ENCODE data around the gene NEUROG1. TPM values are rescaled to one million over a fixed set of nuclear protein-coding genes. Genes with fewer than 3 reads are reported as not detected.

NEUROG1 gene
- total and polyA plus RNA-seq, 2 experiments from 2014 or later = 0.16 TPM; not detected in 1

- H3K27me3 Mint-ChIP-seq (ENCODE audit: insufficient read depth, low read depth, poor library complexity) = peaks cover 18% of the 10 kb centered on the region
- DNase-seq (ENCODE audit: low spot score) (no peak), ATAC-seq (no peak)
- peak overlapping the region; percentile 30 for H3K4me2 ChIP-seq
- H3K4me3 Mint-ChIP-seq = peak overlapping the region; percentile 8; the same call in 1 of the 3 replicates
- H2AFZ ChIP-seq = no peak overlapping the region
- no peaks in the 10 kb centered on the region for H3K36me3 Mint-ChIP-seq (ENCODE audit: low read depth)
- H3K9me2 ChIP-seq (ENCODE audit: insufficient read depth) = no peaks in the 10 kb centered on the region
- no peaks in the 10 kb centered on the region for H3K9me3 Mint-ChIP-seq
- no peaks in the 10 kb centered on the region for H3K79me2 ChIP-seq (replicated peaks; ENCODE audit: insufficient read depth)
- no peak for TF ChIP-seq CREB1 (CRISPR knock-in tag; IDR thresholded peaks at IDR 0.05; ENCODE audit: low read depth)
- TF ChIP-seq STAT1 (IDR thresholded peaks at IDR 0.05; ENCODE audit: unreplicated experiment) = no peak
- no peak for TF ChIP-seq ZNF462 (CRISPR knock-in tag; IDR thresholded peaks at IDR 0.05)
- no peak for TF ChIP-seq REST (IDR thresholded peaks at IDR 0.05; ENCODE audit: unreplicated experiment)
- H3K4me1 ChIP-seq (ENCODE audit: insufficient read depth) = peaks cover 27% of the 10 kb centered on the region
- no peak overlapping the region for H3K4me3 ChIP-seq
- H3F3A ChIP-seq (replicated peaks; ENCODE audit: low read depth) = no peaks in the 10 kb centered on the region
- H4K20me1 ChIP-seq (replicated peaks; ENCODE audit: insufficient read depth) = no peaks in the 10 kb centered on the region
- 0 out of 2 replicates have a peak, but pooled peaks cover 13% of the 10 kb centered on the region for H3K27me3 ChIP-seq (ENCODE audit: insufficient read depth)
- H3K27ac Mint-ChIP-seq = no peak overlapping the region
- H3K4me1 Mint-ChIP-seq = peaks cover 39% of the 10 kb centered on the region
- no peaks in the 10 kb centered on the region for H3K36me3 ChIP-seq (ENCODE audit: insufficient read depth)
- no peak overlapping the region for H3K27ac ChIP-seq (ENCODE audit: low read depth)
These were observed 29.5 kb upstream of the NEUROG1 start for GRCh38 chr5:135565266-135565665.
